GM19395 (cell line): Measurements from ENCODE around the gene CSNK2A2.

Experiments used
- ATAC-seq: cut with Tn5 transposase; IDR thresholded peaks from one replicate; pipeline ENCODE4 v1.9.1; 2021; ENCODE audit warnings: mild to moderate bottlenecking, moderate library complexity; ENCODE audit not compliant: unreplicated experiment

Gene CSNK2A2

GRCh38 chr16:58198022-58198683, at the start of gene CSNK2A2:
TSS of gene CSNK2A2 (minus strand) at chr16:58198106. CDS start at chr16:58197736, 370 bp downstream.
- no peak for ATAC-seq

- peak; percentile 94 for ATAC-seq
Measured at GRCh38 chr16:58243528-58244004, 45.7 kb upstream of the CSNK2A2 start.

- no peak for ATAC-seq
Measured at GRCh38 chr16:58236831-58237230, 38.9 kb upstream of the CSNK2A2 start.

GRCh38 chr16:58236231-58236690, 38.4 kb upstream of the CSNK2A2 start:
- ATAC-seq = peak; percentile 99

GRCh38 chr16:58235663-58236062, 37.8 kb upstream of the CSNK2A2 start:
- no peak for ATAC-seq

GRCh38 chr16:58234831-58235595, 37.1 kb upstream of the CSNK2A2 start:
- ATAC-seq = no peak

GRCh38 chr16:58230259-58230658, 32.4 kb upstream of the CSNK2A2 start:
- no peak for ATAC-seq

GRCh38 chr16:58226790-58227189, 28.9 kb upstream of the CSNK2A2 start:
- ATAC-seq = no peak

- ATAC-seq = no peak
Measured at GRCh38 chr16:58225965-58226602, 28.2 kb upstream of the CSNK2A2 start.

- no peak for ATAC-seq
Measured at GRCh38 chr16:58222532-58223316, 24.8 kb upstream of the CSNK2A2 start.

- no peak for ATAC-seq
Measured at GRCh38 chr16:58219432-58219831, 21.5 kb upstream of the CSNK2A2 start.

- ATAC-seq = no peak
Measured at GRCh38 chr16:58218786-58219185, 20.9 kb upstream of the CSNK2A2 start.

GRCh38 chr16:58217311-58217925, 19.5 kb upstream of the CSNK2A2 start:
- no peak for ATAC-seq

- ATAC-seq = no peak
Measured at GRCh38 chr16:58212824-58213655, 15.1 kb upstream of the CSNK2A2 start.

GRCh38 chr16:58211846-58212245, 13.9 kb upstream of the CSNK2A2 start:
- ATAC-seq = no peak

- no peak for ATAC-seq
Measured at GRCh38 chr16:58211245-58211644, 13.3 kb upstream of the CSNK2A2 start.

- ATAC-seq = no peak
Measured at GRCh38 chr16:58205276-58206036, 7.5 kb upstream of the CSNK2A2 start.

GRCh38 chr16:58201163-58201562, 3.3 kb upstream of the CSNK2A2 start:
- no peak for ATAC-seq
